Measurements from ENCODE around the gene PIP5K1C. TPM values are rescaled to one million over a fixed set of nuclear protein-coding genes. Genes with fewer than 3 reads are reported as not detected.
A peak's percentile ranks its signal among the peaks of the same experiment; 100 is the strongest.

PIP5K1C gene
- total and polyA plus RNA-seq, 9 of the 15 experiments (the other 6 are each of a cell fraction or from before 2014, with no cell fraction given): 0.38 to 22.1 (median 4.1) TPM

- TF ChIP-seq MLLT1 (IDR thresholded peaks at IDR 0.05): peak in 1 of 2 experiments; percentile 62; a peak in 1 of 4 replicates
- TF ChIP-seq NONO (IDR thresholded peaks at IDR 0.05; ENCODE audit: low read depth in 2 of 2, low read length in 1 of 2): peak in 1 of 2 experiments; percentile 51; a peak in 1 of 4 replicates
- TF ChIP-seq ZBTB5 (IDR thresholded peaks at IDR 0.05): no peak
- no peak for TF ChIP-seq USF1 (CRISPR knock-in tag; IDR thresholded peaks at IDR 0.05)
- TF ChIP-seq RHOXF2B (CRISPR knock-in tag; conservative IDR thresholded peaks at IDR 0.05): no peak
- TF ChIP-seq CBX8 (IDR thresholded peaks at IDR 0.05; ENCODE audit: borderline replicate concordance, extremely low read depth, low read depth, low read length, poor library complexity, severe bottlenecking): no peak
- TF ChIP-seq USF2 (CRISPR knock-in tag; IDR thresholded peaks at IDR 0.05): no peak
- peak; percentile 91 for TF ChIP-seq CXXC5 (CRISPR knock-in tag; IDR thresholded peaks at IDR 0.05)
- TF ChIP-seq SIN3B (IDR thresholded peaks at IDR 0.05; ENCODE audit: low read depth): no peak; the same call in 1 of the 2 replicates
- no peak for TF ChIP-seq SRSF1 (IDR thresholded peaks at IDR 0.05; ENCODE audit: low read depth, low read length)
- no peak for TF ChIP-seq SMAD2 (IDR thresholded peaks at IDR 0.05; ENCODE audit: low read depth, low read length)
- TF ChIP-seq E2F1 (CRISPR knock-in tag; IDR thresholded peaks at IDR 0.05): no peak
- TF ChIP-seq ATF6 (CRISPR knock-in tag; IDR thresholded peaks at IDR 0.05): no peak
- TF ChIP-seq ZNF830 (CRISPR knock-in tag; IDR thresholded peaks at IDR 0.05): peak; percentile 67; the same call in 1 of the 2 replicates
- TF ChIP-seq FOXM1 (IDR thresholded peaks at IDR 0.05; ENCODE audit: low read depth): peak; percentile 99
- peak; percentile 20; the same call in 1 of the 2 replicates for TF ChIP-seq FOXM1 (CRISPR knock-in tag; IDR thresholded peaks at IDR 0.05; ENCODE audit: low read depth)
Observed at GRCh38 chr19:3721131-3721886, 21.0 kb upstream of the PIP5K1C start (continued).
